Activated CD4-positive, CD25-positive, alpha-beta regulatory T cell (primary cell): Measurements from ENCODE around the gene CDKL1.
"Not testable (repeated sequence)": the region's sequence is repeated elsewhere in the genome, so short reads cannot be mapped to it uniquely, and the experiment has no call there.

Source experiments
- DNase-seq, 4 experiments: peaks; one replicate each; lab custom pipeline; 2025; lab: John Stamatoyannopoulos, UW

Gene CDKL1

GRCh38 chr14:50333014-50333509 is 63.6 kb downstream of the CDKL1 start:
- DNase-seq: no peak

GRCh38 chr14:50331596-50331995 is 65.1 kb downstream of the CDKL1 start:
- no peak for DNase-seq

GRCh38 chr14:50321009-50321660 is 75.5 kb downstream of the CDKL1 start:
- DNase-seq: peak; percentile 17 to 27 (median 19)

- DNase-seq: no peak
These were observed 76.4 kb downstream of the CDKL1 start for GRCh38 chr14:50320283-50320682.

- DNase-seq: no peak
These were observed 77.0 kb downstream of the CDKL1 start for GRCh38 chr14:50319721-50320120.

- DNase-seq: no peak
These were observed 77.4 kb downstream of the CDKL1 start for GRCh38 chr14:50319293-50319692.

- no peak for DNase-seq
These were observed 78.6 kb downstream of the CDKL1 start for GRCh38 chr14:50318031-50318626.

GRCh38 chr14:50314098-50314497 is 82.6 kb downstream of the CDKL1 start:
- DNase-seq: not testable (repeated sequence)

- peak in 1 of 4 experiments; percentile 36 for DNase-seq
These were observed 84.0 kb downstream of the CDKL1 start for GRCh38 chr14:50312734-50313054.

- peak; percentile 78 to 83 (median 80) for DNase-seq
These were observed 84.5 kb downstream of the CDKL1 start, which contains the start of the genes DMAC2L and L2HGDH for GRCh38 chr14:50311972-50312733. DMAC2L (plus strand) TSS chr14:50312324; CDS start chr14:50321488, 9,164 bp downstream. L2HGDH (minus strand) TSS chr14:50312229; CDS start chr14:50312150, 79 bp downstream.

GRCh38 chr14:50311337-50311971 is 85.2 kb downstream of the CDKL1 start:
- DNase-seq: peak in 1 of 4 experiments; percentile 56

- no peak for DNase-seq
These were observed 86.2 kb downstream of the CDKL1 start for GRCh38 chr14:50310445-50310844.

- DNase-seq: no peak
These were observed 88.2 kb downstream of the CDKL1 start for GRCh38 chr14:50308363-50308915.

- no peak for DNase-seq
These were observed 92.8 kb downstream of the CDKL1 start for GRCh38 chr14:50303744-50304471.

- no peak for DNase-seq
These were observed 94.8 kb downstream of the CDKL1 start for GRCh38 chr14:50301914-50302313.

GRCh38 chr14:50299585-50299984 is 97.1 kb downstream of the CDKL1 start:
- DNase-seq: no peak

- DNase-seq: no peak
These were observed 106.4 kb downstream of the CDKL1 start for GRCh38 chr14:50290306-50290705.

- DNase-seq: no peak
These were observed 108.5 kb downstream of the CDKL1 start for GRCh38 chr14:50288146-50288545.

GRCh38 chr14:50285861-50286260 is 110.8 kb downstream of the CDKL1 start:
- DNase-seq: no peak
